Activated CD8-positive, alpha-beta memory T cell treated with anti-CD3 and anti-CD28 coated beads, Interleukin-2, amount 50 U/mL, for 4 hours (primary cell): ENCODE measurements around the gene TPGS2.
"Not testable (repeated sequence)": the region's sequence is repeated elsewhere in the genome, so short reads cannot be mapped to it uniquely, and the experiment has no call there.

ENCODE experiments used
- DNase-seq: peaks from one replicate; pipeline ENCODE4 v3.0.0-alpha.2; 2020

The TPGS2 gene

DNA sequence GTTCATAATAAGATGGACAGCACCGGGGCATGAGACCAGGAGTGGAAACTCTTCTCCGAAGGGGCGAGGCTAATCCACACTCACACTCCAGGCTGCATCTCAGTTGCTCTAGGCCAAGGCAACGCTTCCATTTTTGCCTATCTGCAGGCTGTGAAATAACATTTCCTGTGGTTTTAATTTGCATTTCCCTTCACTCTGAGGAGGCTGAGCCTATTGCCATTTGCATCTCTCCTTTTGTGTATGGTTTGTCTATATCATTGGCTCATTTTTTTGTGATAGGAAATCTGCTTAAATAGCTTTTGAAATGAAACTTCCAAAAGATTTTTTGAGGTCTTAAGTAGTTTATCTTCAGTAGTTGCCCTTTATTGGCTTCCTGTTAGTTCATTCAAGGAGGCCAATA lies 57.6 kb downstream of the TPGS2 start:
- no peak for DNase-seq

DNA sequence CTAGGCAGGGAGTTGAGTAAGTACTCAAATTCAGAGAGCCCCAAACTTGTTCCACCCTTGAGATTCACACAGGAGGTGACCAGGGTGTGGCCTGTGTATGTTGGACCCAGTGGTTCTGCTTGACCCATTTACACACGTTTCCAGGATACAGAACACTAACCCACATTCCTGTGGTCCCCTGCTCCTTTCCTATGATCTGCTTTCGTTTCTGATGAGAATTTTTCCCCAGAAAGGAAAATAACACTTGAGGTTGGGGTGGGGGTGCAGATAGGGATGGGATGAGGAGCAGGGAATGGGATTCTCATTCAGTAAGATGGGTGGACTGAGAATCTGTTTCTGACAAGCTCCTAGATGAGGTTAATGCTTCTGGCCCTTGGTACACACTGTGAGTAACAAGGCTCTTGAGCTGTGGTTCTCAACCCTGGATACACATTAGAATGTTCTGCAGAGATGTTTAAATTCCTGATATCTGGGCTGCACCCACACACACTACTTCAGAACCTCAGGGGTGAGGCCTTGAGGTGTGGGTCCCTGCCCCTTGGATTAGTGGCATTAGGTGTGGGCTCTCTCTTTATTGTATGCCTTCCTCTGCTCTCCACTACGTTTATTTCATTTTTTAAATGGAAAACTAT lies 58.4 kb downstream of the TPGS2 start:
- DNase-seq, result no peak

GRCh38 chr18:36769611-36770314 lies 59.0 kb downstream of the TPGS2 start:
- no peak for DNase-seq

DNA sequence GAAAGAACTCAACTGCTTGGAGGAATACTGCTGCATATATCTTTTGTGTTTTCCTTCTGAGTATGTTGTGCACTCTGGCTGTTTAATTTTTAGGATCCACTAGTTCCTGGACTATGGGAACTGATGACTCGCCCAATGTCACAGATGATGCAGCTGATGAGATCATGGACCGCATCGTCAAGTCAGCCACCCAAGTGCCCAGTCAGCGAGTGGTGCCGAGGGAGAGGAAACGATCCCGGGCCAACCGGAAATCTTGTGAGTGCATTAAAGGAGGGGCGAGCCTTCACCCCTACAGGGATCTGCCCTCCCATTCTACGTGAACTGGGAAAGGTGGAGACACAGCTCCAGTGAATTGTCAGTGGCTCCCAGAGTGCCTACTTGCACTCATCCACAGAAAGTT lies 59.6 kb downstream of the TPGS2 start:
- DNase-seq, result no peak

DNA sequence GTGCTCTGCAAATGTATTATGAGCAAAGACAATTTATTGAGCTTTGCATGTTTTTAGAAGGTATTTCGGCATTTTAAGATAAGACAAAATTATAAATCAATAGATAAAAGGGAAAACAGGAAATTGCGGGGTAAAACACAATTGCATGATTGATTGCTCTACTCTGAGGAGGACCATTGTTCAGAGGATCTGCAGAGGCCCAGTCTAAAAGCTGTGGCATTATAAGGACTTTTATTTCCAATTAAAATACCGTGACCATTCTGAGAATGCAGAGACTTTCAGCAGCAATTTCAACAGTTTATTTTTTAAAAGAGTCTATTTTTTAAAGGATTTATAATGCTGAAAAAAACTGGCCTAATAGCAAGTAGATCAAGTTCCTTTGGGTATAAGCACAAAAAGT lies 62.0 kb downstream of the TPGS2 start:
- no peak for DNase-seq

- DNase-seq, result not testable (repeated sequence)
Measured at GRCh38 chr18:36762965-36763364, 65.8 kb downstream of the TPGS2 start.

- no peak for DNase-seq
Measured at GRCh38 chr18:36762074-36762473, 66.7 kb downstream of the TPGS2 start.

- DNase-seq, result no peak
Measured at GRCh38 chr18:36761186-36761698, 67.6 kb downstream of the TPGS2 start.

DNA sequence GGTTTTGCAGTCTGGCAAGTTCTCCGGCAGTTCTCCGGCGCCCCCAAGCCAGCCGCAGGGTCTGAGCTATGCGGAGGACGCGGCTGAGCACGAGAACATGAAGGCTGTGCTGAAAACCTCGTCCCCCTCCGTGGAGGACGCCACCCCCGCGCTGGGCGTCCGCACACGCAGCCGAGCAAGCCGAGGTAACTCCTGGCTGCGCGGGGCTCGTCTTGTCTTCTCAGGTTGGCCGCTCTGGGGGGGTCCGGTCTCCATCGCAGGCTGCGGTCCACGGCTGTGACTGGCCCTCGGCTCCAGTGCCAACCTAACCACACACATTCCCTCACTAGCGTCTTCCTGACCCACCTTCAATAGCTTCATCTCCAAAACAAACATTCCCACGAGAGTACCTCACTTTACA lies 68.2 kb downstream of the TPGS2 start:
- DNase-seq, result no peak

- DNase-seq, result no peak
Measured at GRCh38 chr18:36759167-36759776, 69.5 kb downstream of the TPGS2 start.

DNA sequence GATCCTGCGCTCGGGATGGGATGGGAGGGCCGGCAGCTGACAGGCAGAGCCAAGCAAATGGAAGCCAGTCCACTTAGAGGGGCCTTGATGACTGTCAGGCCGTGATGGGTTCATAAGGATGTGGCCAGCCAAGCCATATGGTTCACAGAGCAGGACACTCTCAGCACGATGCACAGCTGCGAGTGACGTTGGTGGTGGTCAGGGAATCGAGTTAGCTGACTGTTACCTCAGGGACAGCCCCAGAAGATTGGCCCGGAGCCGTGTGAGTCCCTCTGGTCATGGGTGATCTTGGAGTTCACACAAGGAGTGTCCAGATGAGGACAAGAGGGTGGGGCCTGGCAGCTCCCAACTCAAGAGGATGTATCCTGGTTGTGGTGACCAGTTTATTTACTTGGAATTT lies 70.2 kb downstream of the TPGS2 start:
- DNase-seq, result no peak

- DNase-seq, result no peak
Measured at GRCh38 chr18:36757991-36758390, 70.8 kb downstream of the TPGS2 start.

DNA sequence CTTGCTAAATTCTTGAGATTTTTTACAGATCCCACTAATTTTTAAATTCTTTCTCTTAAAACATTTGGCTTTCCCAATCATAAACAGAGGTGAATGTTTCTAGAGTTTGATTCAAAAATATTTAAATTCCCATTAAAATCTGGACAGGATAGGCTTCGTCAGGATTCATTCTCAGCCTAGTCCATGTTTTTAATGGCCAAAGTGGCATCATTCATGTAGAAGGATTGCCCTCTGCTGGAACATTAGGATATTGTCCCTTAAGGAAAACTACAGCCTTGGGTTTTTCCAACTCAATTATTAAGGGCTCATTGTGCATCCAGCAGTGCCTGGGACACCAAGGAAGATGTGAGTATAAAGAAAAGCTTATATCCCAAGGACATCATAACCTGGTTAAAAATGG lies 71.7 kb downstream of the TPGS2 start:
- no peak for DNase-seq

GRCh38 chr18:36756242-36756641 lies 72.6 kb downstream of the TPGS2 start:
- DNase-seq, result no peak

GRCh38 chr18:36752929-36753865 lies 75.6 kb downstream of the TPGS2 start:
- no peak for DNase-seq

DNA sequence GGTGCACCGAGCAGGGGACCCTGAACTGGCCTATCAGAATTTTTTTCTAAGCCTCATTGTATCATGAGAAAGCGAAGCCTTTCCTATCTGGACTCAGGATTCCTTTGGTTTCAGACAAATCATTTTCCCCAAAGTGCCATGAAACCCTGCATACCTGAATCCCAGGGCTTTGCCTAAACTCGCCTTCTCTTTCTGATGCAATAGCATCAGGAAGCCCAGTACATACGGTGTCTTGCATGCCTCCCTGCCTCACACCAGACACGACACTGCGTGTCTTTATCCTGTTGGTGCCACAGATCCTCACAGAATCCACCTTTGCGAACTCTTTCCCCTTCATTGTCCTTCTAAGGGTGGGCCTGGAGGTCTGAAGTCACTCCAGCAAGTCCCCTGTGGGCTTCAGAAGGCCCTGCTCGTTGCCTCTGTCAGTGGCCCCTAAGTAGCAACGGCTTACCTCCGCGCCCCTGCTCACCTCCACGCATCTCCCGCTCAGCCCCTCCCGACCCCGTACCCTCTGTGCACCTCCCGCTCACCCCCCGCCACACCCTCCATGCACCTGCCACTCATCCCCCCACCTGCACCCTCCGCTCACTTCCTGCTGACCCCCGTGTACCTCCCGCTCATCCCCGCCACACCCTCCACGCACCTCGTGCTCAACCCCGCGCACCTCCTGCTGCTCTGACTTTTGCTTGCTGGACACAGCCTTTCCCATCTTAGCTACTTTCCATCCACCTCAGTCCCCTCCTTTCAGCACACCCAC lies 83.4 kb downstream of the TPGS2 start:
- no peak for DNase-seq

GRCh38 chr18:36744261-36744876 lies 84.4 kb downstream of the TPGS2 start:
- no peak for DNase-seq
